Stimulated activated effector memory CD8-positive, alpha-beta T cell treated with anti-CD3 and anti-CD28 coated beads, Interleukin-12 subunit alpha, Interleukin-12 subunit beta, amount 100 ng/mL, for 72 hours (primary cell): ENCODE data around the gene FEZF1.

Experiments
- ATAC-seq: fragments of 150-1000 bp; cut with Tn5 transposase; 2 replicates; pipeline ENCODE4 v1.10.0; 2021
- DNase-seq, 2 donors: peaks; one replicate each; pipeline ENCODE4 v3.0.0; 2021 to 2022; ENCODE audit warnings: low spot score in 2 of 2
- H3K27ac Mint-ChIP-seq: one replicate; pipeline ENCODE4 v1.8.0; 2022; ENCODE audit warnings: mild to moderate bottlenecking, mixed read lengths
- H3K36me3 Mint-ChIP-seq: one replicate; pipeline ENCODE4 v1.8.0; 2022; ENCODE audit warnings: mild to moderate bottlenecking, mixed read lengths
- H3K4me1 Mint-ChIP-seq: one replicate; pipeline ENCODE4 v1.8.0; 2022; ENCODE audit warnings: mixed read lengths
- H3K4me3 Mint-ChIP-seq: one replicate; pipeline ENCODE4 v1.8.0; 2022; ENCODE audit warnings: mild to moderate bottlenecking, mixed read lengths
- H3K9me3 Mint-ChIP-seq: one replicate; pipeline ENCODE4 v1.8.0; 2022; ENCODE audit warnings: mixed read lengths

The FEZF1 gene

GRCh38 chr7:122311734-122312450 lies 7.3 kb upstream of the FEZF1 start:
- DNase-seq (no peak), ATAC-seq (no peak)
- H3K4me1 Mint-ChIP-seq = no peaks in the 10 kb centered on the region
- no peak overlapping the region for H3K4me3 Mint-ChIP-seq
- no peak overlapping the region for H3K27ac Mint-ChIP-seq
- H3K9me3 Mint-ChIP-seq = peaks cover 8% of the 10 kb centered on the region
- H3K36me3 Mint-ChIP-seq = no peaks in the 10 kb centered on the region

- no peak for ATAC-seq
- Mint-ChIP-seq H3K9me3 (peaks cover 8% of the 10 kb centered on the region), H3K4me3 (no peak overlapping the region), H3K27ac (no peak overlapping the region), H3K4me1 (no peaks in the 10 kb centered on the region), H3K36me3 (no peaks in the 10 kb centered on the region)
- DNase-seq = no peak
These were observed 6.6 kb upstream of the FEZF1 start for GRCh38 chr7:122311050-122311700.

GRCh38 chr7:122310119-122311021 lies 5.8 kb upstream of the FEZF1 start:
- DNase-seq = no peak

GRCh38 chr7:122309421-122309820 lies 4.9 kb upstream of the FEZF1 start:
- no peak for ATAC-seq
- no peak for DNase-seq
- H3K27ac Mint-ChIP-seq = no peak overlapping the region
- H3K9me3 Mint-ChIP-seq = peaks cover under 1% of the 10 kb centered on the region
- no peaks in the 10 kb centered on the region for H3K4me1 Mint-ChIP-seq
- no peak overlapping the region for H3K4me3 Mint-ChIP-seq
- peaks cover 6% of the 10 kb centered on the region for H3K36me3 Mint-ChIP-seq

More at GRCh38 chr7:122310119-122311021, 5.8 kb upstream of the FEZF1 start:
- no peak overlapping the region for H3K4me3 Mint-ChIP-seq
- H3K9me3 Mint-ChIP-seq = peaks cover 6% of the 10 kb centered on the region
- H3K27ac Mint-ChIP-seq = no peak overlapping the region
- ATAC-seq = no peak
- no peaks in the 10 kb centered on the region for H3K4me1 Mint-ChIP-seq
- peaks cover 6% of the 10 kb centered on the region for H3K36me3 Mint-ChIP-seq

GRCh38 chr7:122307228-122307621 lies 2.7 kb upstream of the FEZF1 start:
- H3K27ac Mint-ChIP-seq = no peak overlapping the region
- H3K36me3 Mint-ChIP-seq = peaks cover 6% of the 10 kb centered on the region

GRCh38 chr7:122306320-122307227 lies 2.0 kb upstream of the FEZF1 start:
- DNase-seq = no peak
- Mint-ChIP-seq H3K27ac (no peak overlapping the region), H3K4me1 (no peaks in the 10 kb centered on the region), H3K36me3 (peaks cover 6% of the 10 kb centered on the region), H3K9me3 (peaks cover 4% of the 10 kb centered on the region), H3K4me3 (no peak overlapping the region)
- ATAC-seq = no peak

More at GRCh38 chr7:122307228-122307621, 2.7 kb upstream of the FEZF1 start:
- Mint-ChIP-seq H3K4me3 (no peak overlapping the region), H3K4me1 (no peaks in the 10 kb centered on the region), H3K9me3 (peaks cover 4% of the 10 kb centered on the region)
- no peak for ATAC-seq
- DNase-seq = no peak

- ATAC-seq (no peak), DNase-seq (no peak)
- H3K9me3 Mint-ChIP-seq = peaks cover 4% of the 10 kb centered on the region
- H3K4me3 Mint-ChIP-seq = no peak overlapping the region
- no peaks in the 10 kb centered on the region for H3K4me1 Mint-ChIP-seq
- H3K36me3 Mint-ChIP-seq = peaks cover 6% of the 10 kb centered on the region
- H3K27ac Mint-ChIP-seq = no peak overlapping the region
These were observed 1.1 kb upstream of the FEZF1 start for GRCh38 chr7:122305475-122306319.

- ATAC-seq (no peak), DNase-seq (no peak)
- Mint-ChIP-seq H3K4me1 (no peaks in the 10 kb centered on the region), H3K9me3 (peaks cover 4% of the 10 kb centered on the region), H3K36me3 (peaks cover 6% of the 10 kb centered on the region), H3K4me3 (no peak overlapping the region), H3K27ac (no peak overlapping the region)
These were observed 459 bp upstream of the FEZF1 start for GRCh38 chr7:122304996-122305421.

- peaks cover 7% of the 10 kb centered on the region for H3K9me3 Mint-ChIP-seq
- no peak overlapping the region for H3K4me3 Mint-ChIP-seq
- ATAC-seq (no peak), DNase-seq (no peak)
- no peaks in the 10 kb centered on the region for H3K4me1 Mint-ChIP-seq
- H3K36me3 Mint-ChIP-seq = peaks cover 6% of the 10 kb centered on the region
- no peak overlapping the region for H3K27ac Mint-ChIP-seq
These were observed 825 bp downstream of the FEZF1 start for GRCh38 chr7:122303531-122304318.

- ATAC-seq (no peak), DNase-seq (no peak)
- H3K27ac Mint-ChIP-seq = no peak overlapping the region
- H3K36me3 Mint-ChIP-seq = peaks cover 6% of the 10 kb centered on the region
- H3K4me1 Mint-ChIP-seq = no peaks in the 10 kb centered on the region
- peaks cover 7% of the 10 kb centered on the region for H3K9me3 Mint-ChIP-seq
- no peak overlapping the region for H3K4me3 Mint-ChIP-seq
These were observed 1.6 kb downstream of the FEZF1 start for GRCh38 chr7:122302761-122303530.

- Mint-ChIP-seq H3K4me1 (no peaks in the 10 kb centered on the region), H3K9me3 (peaks cover 7% of the 10 kb centered on the region), H3K4me3 (no peak overlapping the region), H3K36me3 (peaks cover 6% of the 10 kb centered on the region), H3K27ac (no peak overlapping the region)
- no peak for ATAC-seq
- DNase-seq = no peak
These were observed 2.4 kb downstream of the FEZF1 start for GRCh38 chr7:122301858-122302760.
